ENCODE results near the gene TMC1. TPM values are rescaled to one million over a fixed set of nuclear protein-coding genes. Genes with fewer than 3 reads are reported as not detected.

TMC1 gene
- total and polyA plus RNA-seq, 11 donors: 0.07 to 0.75 (median 0.33) TPM; not detected in 5

DNA sequence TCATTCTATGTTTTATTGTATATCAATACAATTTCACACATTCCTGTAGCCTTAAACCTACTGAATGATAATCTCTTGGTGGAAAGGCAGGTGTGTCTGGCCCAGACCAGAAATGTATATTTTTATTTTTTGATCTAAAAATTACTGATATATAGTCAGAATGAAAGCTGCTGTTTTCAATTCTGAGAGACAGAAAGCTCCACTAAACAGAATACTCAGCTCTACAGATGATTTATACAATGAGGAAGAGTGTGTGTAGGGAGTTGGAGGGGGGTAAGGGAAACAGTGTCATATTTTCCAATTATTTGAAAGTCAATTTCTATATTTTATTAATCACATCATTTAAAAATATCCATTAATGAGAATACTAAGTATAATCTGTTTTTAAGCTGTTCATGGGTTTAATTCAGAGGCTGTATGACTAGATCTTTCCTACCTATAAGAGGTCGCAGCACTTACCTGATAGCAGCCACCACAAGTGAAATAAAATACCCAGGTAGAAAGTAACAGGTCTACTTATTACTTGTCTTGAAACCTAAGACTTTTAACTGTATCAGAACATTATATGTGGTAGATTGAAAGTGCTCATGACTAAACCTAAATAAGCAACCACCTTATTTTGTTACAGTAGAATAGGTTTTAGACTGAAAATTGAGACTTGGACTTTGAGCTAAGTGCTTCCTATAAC is 183.4 kb downstream of the TMC1 start:
- H3K4me1 ChIP-seq: no peaks in the 10 kb centered on the region
- H3K4me3 ChIP-seq: no peak overlapping the region
- peaks cover 0 to 6% (median 0%) of the 10 kb centered on the region in 12 donors for H3K9me3 ChIP-seq
- intact Hi-C loops (cut with DNase I): no loop called here
- H3K36me3 ChIP-seq: no peaks in the 10 kb centered on the region
- DNase-seq: no peak
- H3K27me3 ChIP-seq: no peaks in the 10 kb centered on the region
- TF ChIP-seq, protein P1, sequence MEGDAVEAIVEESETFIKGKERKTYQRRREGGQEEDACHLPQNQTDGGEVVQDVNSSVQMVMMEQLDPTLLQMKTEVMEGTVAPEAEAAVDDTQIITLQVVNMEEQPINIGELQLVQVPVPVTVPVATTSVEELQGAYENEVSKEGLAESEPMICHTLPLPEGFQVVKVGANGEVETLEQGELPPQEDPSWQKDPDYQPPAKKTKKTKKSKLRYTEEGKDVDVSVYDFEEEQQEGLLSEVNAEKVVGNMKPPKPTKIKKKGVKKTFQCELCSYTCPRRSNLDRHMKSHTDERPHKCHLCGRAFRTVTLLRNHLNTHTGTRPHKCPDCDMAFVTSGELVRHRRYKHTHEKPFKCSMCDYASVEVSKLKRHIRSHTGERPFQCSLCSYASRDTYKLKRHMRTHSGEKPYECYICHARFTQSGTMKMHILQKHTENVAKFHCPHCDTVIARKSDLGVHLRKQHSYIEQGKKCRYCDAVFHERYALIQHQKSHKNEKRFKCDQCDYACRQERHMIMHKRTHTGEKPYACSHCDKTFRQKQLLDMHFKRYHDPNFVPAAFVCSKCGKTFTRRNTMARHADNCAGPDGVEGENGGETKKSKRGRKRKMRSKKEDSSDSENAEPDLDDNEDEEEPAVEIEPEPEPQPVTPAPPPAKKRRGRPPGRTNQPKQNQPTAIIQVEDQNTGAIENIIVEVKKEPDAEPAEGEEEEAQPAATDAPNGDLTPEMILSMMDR (IDR thresholded peaks at IDR 0.05): no peak
- TF ChIP-seq POLR2A (IDR thresholded peaks at IDR 0.05): no peak
- 87 to 97% (median 97%) methylated on average over 1 of the region's 1 CpG for WGBS, 4 donors
- no peak for ATAC-seq
- no peak overlapping the region for H3K27ac ChIP-seq

DNA sequence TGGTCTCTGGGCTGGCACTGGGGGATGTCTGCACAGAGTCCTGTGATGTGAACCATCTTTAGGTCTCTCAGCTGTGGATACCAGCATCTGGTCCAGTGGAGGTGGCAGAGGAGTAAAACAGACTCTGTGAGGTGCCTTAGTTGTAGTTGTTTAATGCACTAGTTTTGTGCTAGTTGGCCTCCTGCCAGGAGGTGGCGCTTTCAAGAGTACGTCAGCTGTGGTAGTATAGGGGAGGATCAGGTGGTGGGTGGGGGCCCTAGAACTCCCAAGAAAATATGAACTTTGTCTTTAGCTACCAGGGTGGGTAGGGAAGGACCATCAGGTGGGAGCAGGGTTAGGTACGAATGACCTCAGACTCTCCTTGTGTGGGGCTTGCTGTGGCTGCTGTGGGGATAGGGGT is 197.1 kb downstream of the TMC1 start:
- Histone ChIP-seq H3K27me3 (no peaks in the 10 kb centered on the region), H3K4me3 (no peak overlapping the region), H3K27ac (no peak overlapping the region), H3K9me3 (peaks cover 0 to 3% (median 0%) of the 10 kb centered on the region in 12 donors), H3K4me1 (no peaks in the 10 kb centered on the region), H3K36me3 (no peaks in the 10 kb centered on the region)
- 77 to 89% (median 86%) methylated on average over 3 of the region's 3 CpGs for WGBS, 4 donors
- ATAC-seq (no peak), DNase-seq (no peak)
- TF ChIP-seq, protein P1 (IDR thresholded peaks at IDR 0.05): no peak
- TF ChIP-seq POLR2A (IDR thresholded peaks at IDR 0.05): no peak
- intact Hi-C loops (cut with DNase I): no loop called here

DNA sequence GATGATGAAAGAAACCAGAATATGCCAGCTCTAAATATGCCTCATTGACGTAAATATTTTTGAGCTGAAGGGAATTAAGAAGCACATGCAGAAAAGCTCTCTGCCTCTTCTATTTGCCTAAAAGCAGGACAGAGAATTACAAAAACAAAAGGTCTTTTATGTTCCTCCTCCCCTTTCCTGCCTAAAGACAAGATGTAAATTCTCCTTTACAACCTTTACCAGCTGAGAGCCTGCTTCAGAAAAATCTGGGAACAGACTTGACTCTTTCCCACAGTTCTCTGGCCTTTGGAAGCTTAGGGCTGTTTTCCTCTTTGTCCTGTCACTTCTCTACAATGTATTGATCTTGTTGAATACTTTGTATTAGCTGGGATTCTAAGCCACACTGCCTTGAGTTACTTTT is 199.7 kb downstream of the TMC1 start:
- no peak for DNase-seq
- ATAC-seq: no peak
- H3K36me3 ChIP-seq: no peaks in the 10 kb centered on the region
- H3K4me3 ChIP-seq: no peak overlapping the region
- TF ChIP-seq POLR2A (IDR thresholded peaks at IDR 0.05): no peak
- TF ChIP-seq, protein P1 (IDR thresholded peaks at IDR 0.05): no peak
- no peaks in the 10 kb centered on the region for H3K4me1 ChIP-seq
- H3K27ac ChIP-seq: no peak overlapping the region
- WGBS, 4 donors: 82 to 87% (median 84%) methylated on average over 1 of the region's 1 CpG
- H3K9me3 ChIP-seq: peaks cover 0 to 4% (median 0%) of the 10 kb centered on the region in 12 donors
- intact Hi-C loops (cut with DNase I): no loop called here
- no peaks in the 10 kb centered on the region for H3K27me3 ChIP-seq

DNA sequence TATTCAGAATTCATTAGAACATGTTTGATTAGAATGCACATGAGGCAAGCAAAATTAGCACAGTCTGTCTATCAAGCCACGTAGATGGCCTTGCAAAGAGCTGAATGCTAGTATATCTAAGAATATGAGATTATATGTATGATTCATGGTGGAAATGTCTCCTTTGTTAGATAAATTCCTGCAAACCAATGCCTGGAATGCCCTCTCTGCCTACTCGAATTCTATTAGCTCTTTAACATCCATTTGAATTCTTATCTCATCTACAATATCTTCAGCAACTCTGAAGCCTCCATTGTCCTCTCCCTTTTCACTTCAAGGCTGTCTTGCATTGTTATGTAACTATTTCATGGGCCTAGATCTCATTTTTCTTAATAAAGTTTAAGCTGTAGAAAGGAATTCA is 205.5 kb downstream of the TMC1 start:
- H3K9me3 ChIP-seq: peaks cover 0 to 4% (median 0%) of the 10 kb centered on the region in 12 donors
- DNase-seq (no peak), ATAC-seq (no peak)
- H3K27ac ChIP-seq: no peak overlapping the region
- WGBS, 4 donors: 40 to 54% (median 51%) methylated on average over 2 of the region's 2 CpGs
- no peaks in the 10 kb centered on the region for H3K27me3 ChIP-seq
- H3K36me3 ChIP-seq: no peaks in the 10 kb centered on the region
- no peak for TF ChIP-seq POLR2A (IDR thresholded peaks at IDR 0.05)
- TF ChIP-seq, protein P1 (IDR thresholded peaks at IDR 0.05): no peak
- H3K4me3 ChIP-seq: no peak overlapping the region
- no peaks in the 10 kb centered on the region for H3K4me1 ChIP-seq
- intact Hi-C loops (cut with DNase I): no loop called here
